IMR-90 (cell line): Measurements from ENCODE around the gene SERPINB4.

ENCODE experiments used
- CEBPB ChIP-seq: IDR thresholded peaks from 2 replicates; pipeline ENCODE4 v1.6.1; 2012; ENCODE audit warnings: low read depth, low read length, improper control_type of control experiment
- CHD1 ChIP-seq: IDR thresholded peaks from 2 replicates; pipeline ENCODE4 v1.6.1; 2012; ENCODE audit warnings: low read depth, low read length, improper control_type of control experiment
- MAFK ChIP-seq: IDR thresholded peaks from 2 replicates; pipeline ENCODE4 v1.6.1; 2012; ENCODE audit warnings: low read depth, low read length, improper control_type of control experiment
- MAZ ChIP-seq: IDR thresholded peaks from 2 replicates; pipeline ENCODE4 v1.6.1; 2012; ENCODE audit warnings: low read depth, mild to moderate bottlenecking, low read length, improper control_type of control experiment, moderate library complexity, borderline replicate concordance
- MXI1 ChIP-seq: IDR thresholded peaks from 2 replicates; pipeline ENCODE4 v1.6.1; 2012; ENCODE audit warnings: low read depth, mild to moderate bottlenecking, low read length, moderate library complexity, borderline replicate concordance
- NFE2L2 ChIP-seq: fragments of 150-350 bp; IDR thresholded peaks from 2 replicates; pipeline ENCODE4 v1.6.1; 2016; ENCODE audit warnings: low read depth, mild to moderate bottlenecking, low read length
- POLR2A ChIP-seq: IDR thresholded peaks from 2 replicates; pipeline ENCODE4 v1.6.1; 2012; ENCODE audit warnings: mild to moderate bottlenecking, low read depth, low read length
- RAD21 ChIP-seq: IDR thresholded peaks from 2 replicates; pipeline ENCODE4 v1.6.1; 2012; ENCODE audit warnings: low read length, improper control_type of control experiment
- RCOR1 ChIP-seq: IDR thresholded peaks from 2 replicates; pipeline ENCODE4 v1.6.1; 2012; ENCODE audit warnings: mild to moderate bottlenecking, low read length, improper control_type of control experiment; ENCODE audit not compliant: insufficient replicate concordance
- RFX5 ChIP-seq: IDR thresholded peaks from 2 replicates; pipeline ENCODE4 v1.8.0; 2012; ENCODE audit warnings: low read depth, mild to moderate bottlenecking, low read length, moderate library complexity
- SMC3 ChIP-seq: fragments of 150-350 bp; IDR thresholded peaks from 2 replicates; pipeline ENCODE4 v1.6.1; 2016; ENCODE audit warnings: low read depth, mild to moderate bottlenecking, antibody characterized with exemption, low read length, moderate library complexity
- USF2 ChIP-seq: fragments of 150-350 bp; IDR thresholded peaks from 2 replicates; pipeline ENCODE4 v1.6.1; 2017; ENCODE audit warnings: mild to moderate bottlenecking, antibody characterized with exemption, low read length, low read depth
- TF ChIP-seq, protein P1 (sequence below): conservative IDR thresholded peaks from 2 replicates; pipeline ENCODE4 v1.5.1; 2012; ENCODE audit warnings: mild to moderate bottlenecking, low read depth, low read length, improper control_type of control experiment

DNA sequence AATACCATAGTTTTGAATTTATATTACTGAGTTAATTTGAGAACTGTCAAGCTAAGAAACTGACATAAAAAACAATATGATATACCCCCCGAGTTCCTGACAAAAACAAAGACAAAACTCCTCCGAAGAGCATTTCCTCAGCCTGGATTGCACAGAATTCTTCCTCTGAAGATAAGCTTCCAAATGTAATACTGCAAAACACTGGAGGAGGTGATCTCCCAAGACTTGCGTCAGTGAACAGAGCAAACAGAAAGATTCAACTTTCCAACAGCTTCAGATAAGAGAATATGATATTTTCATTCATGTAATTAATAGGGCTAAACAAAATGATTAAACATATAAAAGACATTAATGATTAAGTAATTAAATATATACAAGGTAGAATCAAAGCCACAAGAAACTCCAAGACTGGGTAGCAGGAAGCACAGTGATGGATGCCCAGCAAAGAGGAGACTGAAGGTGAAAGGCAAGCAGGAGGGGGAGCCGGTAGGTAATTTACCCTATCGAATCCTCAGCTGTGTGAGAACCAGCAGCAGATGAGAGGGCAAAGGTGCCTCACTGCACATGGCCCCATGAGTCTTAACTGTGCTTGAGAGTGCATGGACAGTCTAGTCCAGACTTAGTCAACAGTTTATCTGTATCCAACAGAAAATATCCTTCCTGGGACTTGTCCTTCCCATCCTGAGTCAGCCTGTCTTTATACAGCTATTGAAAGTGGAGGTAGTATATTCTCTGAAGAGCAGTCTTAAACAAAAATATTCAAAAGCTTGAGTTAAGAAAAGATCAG, 36.0 kb upstream of the SERPINB4 start:
- TF ChIP-seq CEBPB (no peak), POLR2A (no peak), RCOR1 (no peak), RAD21 (no peak), SMC3 (no peak), RFX5 (no peak), NFE2L2 (no peak), MAZ (no peak), USF2 (no peak), MAFK (no peak), CHD1 (no peak), MXI1 (no peak)
- TF ChIP-seq, protein P1, sequence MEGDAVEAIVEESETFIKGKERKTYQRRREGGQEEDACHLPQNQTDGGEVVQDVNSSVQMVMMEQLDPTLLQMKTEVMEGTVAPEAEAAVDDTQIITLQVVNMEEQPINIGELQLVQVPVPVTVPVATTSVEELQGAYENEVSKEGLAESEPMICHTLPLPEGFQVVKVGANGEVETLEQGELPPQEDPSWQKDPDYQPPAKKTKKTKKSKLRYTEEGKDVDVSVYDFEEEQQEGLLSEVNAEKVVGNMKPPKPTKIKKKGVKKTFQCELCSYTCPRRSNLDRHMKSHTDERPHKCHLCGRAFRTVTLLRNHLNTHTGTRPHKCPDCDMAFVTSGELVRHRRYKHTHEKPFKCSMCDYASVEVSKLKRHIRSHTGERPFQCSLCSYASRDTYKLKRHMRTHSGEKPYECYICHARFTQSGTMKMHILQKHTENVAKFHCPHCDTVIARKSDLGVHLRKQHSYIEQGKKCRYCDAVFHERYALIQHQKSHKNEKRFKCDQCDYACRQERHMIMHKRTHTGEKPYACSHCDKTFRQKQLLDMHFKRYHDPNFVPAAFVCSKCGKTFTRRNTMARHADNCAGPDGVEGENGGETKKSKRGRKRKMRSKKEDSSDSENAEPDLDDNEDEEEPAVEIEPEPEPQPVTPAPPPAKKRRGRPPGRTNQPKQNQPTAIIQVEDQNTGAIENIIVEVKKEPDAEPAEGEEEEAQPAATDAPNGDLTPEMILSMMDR = no peak
